ENCODE measurements around the gene MICU1. TPM values are rescaled to one million over a fixed set of nuclear protein-coding genes. Genes with fewer than 3 reads are reported as not detected.
"Not testable (repeated sequence)": the region's sequence is repeated elsewhere in the genome, so short reads cannot be mapped to it uniquely, and the experiment has no call there.

MICU1 gene
- polyA plus RNA-seq, 3 donors = 73.1 to 80.7 (median 76.8) TPM

DNA sequence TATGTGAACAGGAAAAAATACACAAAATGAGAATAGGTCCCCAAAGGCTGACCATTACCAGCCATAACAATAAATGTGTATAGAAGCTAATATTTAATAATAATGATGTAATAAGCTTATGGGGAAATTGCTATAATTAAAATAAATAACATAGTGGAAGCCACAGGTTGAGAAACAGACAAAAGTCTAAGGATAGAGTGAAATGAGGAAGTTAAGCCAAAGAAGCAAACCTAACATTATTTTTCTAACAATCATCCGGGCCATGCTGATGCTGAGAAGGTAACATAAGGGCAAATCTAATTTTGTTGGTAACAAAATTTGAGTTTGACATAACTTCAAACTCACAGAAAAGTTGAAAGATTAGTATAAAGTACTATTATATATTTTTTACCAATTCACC, 115.9 kb downstream of the MICU1 start:
- DNase-seq = no peak

DNA sequence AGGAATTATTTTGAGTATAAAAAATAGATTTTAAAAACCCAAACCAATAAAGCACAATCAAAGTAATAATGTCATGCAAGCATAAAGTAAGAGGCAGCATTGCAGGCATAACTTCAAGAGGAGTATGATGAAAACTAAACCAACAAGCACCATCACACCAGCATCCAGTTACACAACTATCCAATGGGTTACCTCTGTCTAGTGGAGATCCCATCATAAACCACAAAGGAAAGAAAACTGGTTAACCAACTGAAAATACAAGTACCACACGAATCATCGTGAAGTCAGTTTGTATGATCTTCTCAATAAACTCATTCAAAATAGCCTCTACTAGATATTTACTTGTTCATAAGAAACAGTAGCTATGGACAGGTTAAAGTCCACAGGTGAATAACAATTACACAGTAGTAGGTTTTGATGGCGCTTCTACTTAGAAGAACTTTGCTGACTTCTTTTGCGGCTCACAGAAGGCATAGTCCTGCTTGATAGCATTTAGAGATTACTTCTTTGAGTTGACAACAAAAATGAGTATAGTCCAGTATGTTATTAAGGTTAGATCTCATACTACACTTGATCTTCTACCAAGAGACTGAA, 116.6 kb downstream of the MICU1 start:
- DNase-seq = no peak

DNA sequence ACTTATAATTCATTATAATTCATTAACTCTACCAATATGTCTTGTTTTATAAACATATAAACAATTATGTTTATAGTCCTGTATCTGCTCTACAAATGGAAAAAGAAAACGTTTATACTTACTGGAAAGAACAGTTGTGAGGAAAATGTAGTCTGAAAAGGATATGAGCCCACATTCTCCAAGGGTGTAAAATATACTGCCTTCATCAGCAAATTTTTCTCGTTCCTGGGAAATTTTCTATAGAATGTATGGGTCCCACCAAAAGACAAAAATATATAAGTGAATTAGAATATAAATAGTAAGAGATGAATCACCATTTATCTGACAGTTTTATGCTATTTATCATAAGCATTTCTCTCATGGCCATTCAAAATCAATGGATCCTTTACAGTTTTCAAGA, 117.8 kb downstream of the MICU1 start:
- no peak for DNase-seq

DNA sequence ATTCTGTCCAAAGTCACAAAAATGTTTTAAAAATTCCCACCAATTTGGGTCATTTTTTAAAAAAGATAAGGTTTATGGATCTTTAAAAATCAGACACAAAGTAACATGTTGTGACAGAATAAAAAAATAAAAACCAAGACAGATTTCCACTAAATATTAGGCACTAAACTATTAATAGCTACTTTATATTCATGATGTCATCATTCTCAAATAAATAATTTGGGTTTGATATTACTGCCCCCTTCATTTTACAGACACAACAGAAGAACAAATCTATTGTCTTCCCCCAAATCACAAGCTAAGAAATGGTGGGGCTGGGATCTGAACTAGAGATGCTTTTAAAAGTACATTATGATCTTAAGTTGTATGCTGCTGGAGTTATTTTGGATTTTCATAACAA, 119.4 kb downstream of the MICU1 start:
- no peak for DNase-seq

DNA sequence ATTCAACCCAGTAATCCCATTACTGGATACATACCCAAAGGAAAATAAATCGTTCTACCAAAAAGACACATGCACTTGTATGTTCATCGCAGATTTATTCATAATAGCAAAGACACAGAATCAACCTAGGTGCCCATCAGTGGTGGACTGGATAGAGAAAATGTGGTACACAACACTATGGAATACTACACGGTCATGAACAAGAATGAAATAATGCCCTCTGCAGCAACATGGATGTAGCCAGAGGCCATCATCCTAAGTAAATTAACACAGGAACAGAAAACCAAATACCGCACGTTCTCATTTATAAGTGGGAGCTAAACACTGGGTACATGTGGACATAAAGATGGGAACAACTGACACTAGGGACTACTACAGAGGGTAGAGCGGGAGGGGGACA, 120.4 kb downstream of the MICU1 start:
- DNase-seq = no peak

DNA sequence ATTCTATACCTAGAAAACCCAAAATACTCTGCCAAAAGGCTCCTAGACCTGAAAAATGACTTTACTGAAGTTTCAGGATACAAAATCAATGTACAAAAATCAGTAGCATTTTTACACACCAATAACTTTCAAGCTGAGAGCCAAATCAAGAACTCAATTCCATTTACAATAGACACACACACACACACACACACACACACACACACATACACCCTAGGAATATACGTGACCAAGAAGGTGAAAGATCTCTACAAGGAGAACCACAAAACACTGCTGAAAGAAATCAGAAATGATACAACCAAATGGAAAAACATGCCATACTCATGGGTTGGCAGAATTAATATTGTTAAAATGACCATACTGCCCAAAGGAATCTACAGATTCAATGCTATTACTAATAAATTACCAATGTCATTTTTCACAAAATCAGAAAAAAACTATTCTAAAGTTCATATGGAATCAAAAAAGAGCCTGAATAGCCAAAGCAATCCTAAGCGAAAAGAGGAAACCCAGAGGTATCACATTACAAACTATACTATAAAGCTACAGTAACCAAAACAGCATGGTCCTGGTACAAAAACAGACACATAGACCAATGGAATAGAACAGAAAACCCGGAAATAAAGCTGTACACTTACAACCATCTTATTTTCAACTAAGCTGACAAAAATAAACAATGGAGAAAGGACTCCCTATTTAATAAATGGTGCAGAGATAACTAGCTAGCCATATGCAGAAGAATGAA, 122.0 kb downstream of the MICU1 start:
- no peak for DNase-seq

DNA sequence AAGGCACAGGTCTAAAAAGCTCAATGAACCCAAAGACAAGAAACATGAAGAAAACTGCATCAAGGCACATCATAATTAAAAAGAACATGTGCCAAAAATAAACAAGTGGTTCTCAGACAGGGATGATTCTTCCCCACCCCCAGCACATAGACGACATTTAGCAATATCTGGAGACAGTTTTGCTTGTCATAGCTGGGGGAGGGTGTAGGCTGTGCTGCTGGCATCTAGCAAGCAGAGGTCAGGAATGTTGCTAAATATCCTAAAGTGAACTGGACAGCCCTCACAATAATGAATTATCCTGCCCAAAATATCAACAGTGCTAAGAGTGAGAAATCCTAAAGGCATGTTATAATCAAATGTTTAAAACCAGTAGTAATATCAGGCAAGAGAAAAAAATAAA, 122.6 kb downstream of the MICU1 start:
- no peak for DNase-seq

DNA sequence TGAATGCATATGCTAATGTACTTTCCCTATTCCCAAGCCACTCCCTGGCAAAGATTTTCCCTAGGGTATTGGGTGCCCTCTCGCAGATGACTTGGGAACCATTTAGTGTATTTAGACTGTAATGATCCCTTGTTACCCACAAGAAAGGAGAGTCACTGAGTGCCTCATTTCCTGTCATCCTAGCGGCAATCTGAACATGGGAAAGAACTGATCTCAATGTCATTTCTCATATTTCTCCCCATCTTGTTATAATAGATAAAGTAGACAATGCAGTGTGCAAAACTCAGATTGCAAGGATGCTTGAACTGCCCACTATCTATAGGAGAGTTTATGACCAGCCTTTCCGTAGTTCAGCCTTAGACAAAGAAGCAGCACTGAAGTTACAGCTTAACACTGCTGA, 123.3 kb downstream of the MICU1 start:
- DNase-seq = no peak

DNA sequence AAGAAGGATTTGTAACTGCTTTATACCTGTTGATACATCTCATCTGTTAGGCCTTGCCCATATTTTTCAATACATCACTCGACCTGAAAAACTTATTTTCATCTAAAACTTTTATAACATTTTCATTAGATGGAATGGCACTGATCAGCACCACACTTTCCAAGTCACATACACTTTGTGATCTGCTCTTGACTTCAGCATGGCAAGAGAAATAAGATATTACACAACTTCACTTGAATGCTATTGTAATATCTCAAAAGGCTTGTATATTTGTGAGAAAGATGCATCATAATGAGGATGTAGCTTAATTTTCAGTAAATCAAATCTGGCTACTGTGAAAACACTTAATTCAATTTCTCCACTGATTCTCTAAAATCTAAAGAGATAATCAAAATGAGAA, 126.2 kb downstream of the MICU1 start:
- DNase-seq = no peak

DNA sequence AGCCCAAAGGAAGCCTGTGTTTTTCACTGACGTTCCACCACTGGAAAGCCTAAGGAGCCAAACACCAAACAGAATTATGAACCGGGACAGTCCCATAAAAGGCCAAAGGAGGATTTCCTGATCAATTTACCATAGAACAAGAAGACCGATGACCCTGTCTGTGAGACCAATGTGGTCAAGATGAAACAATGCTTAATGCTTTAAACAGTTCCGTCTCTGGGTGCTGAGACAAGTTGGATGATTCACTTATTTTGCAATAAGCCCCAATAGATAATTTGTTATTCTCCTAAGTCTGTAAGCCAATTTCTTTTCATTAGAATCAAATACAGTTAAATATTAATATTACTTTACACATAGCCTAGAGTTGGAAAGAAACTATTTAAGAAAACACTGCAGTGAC, 134.9 kb downstream of the MICU1 start:
- no peak for DNase-seq

DNA sequence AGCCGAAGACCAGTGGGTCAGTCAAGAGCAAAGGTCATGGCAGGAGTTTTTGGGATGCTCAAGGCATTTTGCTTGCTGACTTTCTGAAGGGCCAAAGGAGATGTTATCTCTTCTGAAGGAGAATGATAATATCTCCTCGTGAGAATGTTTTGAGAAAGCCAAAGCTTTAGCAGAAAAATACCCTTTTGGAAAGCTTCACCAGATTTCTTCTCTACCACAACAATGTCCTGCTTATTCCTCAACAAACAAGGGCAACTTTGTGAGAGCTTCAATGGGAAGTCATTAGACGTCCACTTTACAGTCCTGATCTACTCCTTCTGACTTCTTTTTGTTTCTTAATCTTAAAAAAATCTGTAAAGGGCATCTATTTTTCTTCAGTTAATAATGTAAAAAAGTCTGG, 138.4 kb downstream of the MICU1 start:
- no peak for DNase-seq

DNA sequence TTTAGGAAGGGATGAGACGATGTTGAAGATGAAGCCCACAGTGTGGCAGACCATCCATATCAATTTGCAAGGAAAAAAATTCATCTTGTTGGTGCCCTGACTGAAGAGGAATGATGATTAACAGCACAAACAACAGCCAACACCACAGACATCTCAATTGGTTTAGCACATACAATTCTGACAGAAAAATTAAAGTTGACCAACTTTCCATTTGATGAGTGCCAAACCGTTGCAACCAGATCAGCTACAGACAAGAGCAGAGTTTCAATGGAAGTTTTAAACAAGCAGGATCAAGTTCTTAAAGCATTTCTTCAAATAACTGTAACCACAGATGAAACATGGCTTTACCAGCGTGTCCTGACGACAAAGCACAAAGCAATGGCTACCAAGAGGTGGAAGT, 138.8 kb downstream of the MICU1 start:
- no peak for DNase-seq

DNA sequence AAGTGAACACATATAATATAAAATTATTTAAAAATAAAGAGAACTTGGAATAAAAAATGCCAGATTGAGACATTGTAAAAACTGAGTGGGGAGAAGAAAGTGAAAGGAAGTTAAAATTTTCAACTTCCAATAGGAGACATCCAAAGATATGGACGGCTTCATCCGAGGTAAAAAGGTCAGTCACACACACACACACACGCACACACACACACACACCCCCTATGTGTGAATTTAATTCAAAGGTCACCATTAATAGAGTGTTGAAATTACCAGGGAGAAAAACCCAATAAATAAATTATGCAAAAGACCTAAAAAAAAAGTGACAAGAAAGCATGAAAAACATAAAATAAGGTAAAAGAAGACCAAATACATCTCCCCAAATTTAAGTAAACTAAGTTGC, 140.2 kb downstream of the MICU1 start:
- DNase-seq = no peak

DNA sequence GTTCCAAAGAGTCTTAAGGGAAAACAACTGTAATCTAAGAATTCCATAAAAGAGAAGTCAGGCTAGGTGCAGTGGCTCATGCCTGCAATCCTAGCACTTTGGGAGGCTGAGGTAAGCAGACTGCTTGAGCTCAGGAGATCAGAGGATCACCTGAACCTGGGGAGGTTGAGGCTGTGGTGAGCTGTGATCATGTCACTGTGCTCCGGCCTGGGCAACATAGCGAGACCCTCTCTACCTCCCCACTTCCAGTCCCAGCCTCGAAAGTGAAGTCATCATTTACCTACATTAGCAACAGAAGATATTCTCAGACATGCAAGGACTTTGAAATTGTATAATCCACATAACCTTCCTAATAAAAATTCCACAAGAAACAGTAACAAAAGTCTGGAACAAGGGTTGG, 141.4 kb downstream of the MICU1 start:
- DNase-seq = no peak

DNA sequence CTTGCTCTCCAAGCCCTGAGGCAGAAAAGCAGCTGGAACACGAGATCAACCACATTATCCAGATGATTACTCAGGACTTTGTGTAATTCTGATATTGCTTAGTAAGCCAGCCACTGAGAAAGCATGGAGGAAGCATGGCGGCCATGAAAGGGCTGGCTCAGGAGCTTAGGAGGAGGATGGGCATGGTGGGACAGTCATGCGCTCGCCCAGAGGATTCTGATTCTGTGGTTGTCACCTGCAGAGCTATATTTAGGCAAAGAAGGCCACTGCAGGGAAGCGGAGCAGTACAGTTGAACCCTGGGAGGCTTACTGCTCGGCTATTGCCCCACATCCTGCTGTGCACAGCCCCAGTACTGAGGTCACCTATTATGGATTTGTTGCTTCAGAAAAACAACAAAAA, 142.4 kb downstream of the MICU1 start:
- no peak for DNase-seq

DNA sequence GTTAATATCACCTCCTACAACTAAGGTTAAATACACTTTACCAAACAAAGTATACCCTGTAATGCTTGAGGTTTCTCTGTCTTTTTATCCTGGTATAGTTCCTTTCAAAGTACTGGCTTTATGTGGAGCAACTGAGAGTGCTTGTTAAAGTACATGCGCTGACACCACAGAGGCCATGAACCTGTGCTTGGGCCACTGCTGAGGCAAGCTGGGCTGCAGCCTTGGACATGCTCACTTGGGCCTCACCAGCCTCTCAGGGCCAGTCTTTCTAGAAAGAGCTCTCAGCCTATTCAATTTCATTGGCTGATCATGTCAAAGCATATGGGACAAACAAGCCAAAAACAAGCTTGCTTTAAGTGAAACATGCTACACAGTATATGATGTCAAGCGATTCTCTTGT, 145.0 kb downstream of the MICU1 start:
- DNase-seq = no peak

DNA sequence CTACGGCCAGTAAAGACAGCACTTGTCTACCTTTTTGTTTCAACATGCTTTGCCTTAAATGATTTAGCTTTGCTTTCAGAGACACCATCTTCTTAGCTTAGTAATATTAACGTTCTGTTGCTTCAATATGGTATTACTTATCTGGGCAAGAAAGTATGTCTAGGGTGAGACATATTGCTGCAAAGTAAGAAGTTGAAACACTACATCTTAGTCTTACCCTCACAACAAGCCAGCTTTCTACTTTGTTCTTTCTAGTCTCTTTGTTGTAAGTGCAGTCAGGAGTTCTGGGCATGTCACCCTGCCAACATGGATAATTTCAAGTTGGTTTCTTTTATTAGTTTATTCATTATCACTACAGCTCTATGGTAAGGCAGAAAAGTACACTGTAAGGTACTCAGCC, 148.4 kb downstream of the MICU1 start:
- no peak for DNase-seq

DNA sequence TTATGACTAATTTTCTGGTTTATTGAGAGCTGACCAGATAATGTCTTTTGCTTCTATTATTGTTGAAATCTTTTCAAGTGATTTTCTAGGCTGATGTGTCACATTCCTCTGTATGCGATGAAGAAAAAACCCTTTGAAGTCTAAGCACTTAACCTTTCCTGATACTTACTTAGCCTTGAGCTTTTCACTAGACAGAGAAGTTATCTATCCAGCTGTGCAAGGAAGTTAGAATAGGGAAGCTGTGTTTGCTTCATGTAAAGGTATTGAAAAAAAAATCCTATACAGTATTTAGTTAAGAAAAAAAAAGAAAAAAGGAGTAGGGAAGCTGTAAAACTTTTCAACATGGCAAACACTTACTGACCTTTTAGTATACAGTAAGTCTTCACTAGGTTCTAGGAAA, 153.6 kb downstream of the MICU1 start:
- DNase-seq = no peak

DNA sequence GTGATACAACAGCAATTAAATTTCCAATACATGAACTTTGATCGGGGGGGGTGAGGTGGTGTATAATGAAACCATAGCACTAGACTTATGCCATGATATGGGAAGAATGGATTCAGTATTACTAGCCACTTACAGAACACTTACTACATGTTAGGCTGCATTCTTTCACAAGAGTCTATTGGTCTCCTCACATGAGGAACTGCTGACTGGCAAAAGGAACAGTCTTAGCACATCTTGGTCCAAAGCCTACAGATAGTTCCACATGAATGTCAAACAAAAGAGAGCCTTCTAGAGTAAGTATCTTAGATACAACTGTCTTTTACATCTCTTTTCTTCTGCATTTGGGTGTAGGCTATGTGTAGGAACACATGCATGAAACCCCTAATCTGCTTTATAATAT, 155.2 kb downstream of the MICU1 start:
- no peak for DNase-seq

DNA sequence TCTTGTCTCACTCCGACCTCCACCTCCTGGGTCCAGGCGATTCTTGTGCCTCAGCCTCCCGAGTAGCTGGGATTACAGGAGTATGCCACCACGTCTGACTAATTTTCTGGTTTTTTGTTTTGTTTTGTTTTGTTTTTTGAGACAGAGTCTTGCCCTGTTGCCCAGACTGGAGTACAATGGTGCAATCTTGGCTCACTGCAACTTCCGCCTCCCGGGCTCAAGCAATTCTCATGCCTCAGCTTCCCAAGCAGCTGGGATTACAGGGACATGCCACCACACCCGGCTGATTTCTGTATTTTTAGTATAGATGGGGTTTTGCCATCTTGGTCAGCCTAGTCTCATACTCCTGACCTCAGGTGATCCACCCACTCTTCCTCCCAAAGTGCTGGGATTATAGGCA, 158.8 kb downstream of the MICU1 start:
- DNase-seq = not testable (repeated sequence)

DNA sequence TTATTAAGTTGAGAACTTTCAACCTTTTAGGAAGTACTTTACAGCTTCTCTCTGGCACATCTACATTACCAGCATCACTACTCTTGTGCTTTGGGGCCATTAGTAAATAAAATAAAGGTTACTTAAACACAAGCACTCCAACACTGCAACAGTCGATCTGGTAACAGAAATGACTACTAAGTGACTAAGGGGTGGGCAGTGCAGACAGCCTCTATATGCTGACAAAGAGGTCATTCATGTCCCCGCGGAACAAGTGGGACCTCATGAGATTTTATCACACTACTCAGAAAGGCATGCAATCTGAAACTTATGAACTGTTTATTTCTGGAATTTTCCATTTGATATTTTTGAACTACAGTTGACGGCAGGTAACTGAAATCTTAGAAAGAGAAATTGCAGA, 159.9 kb downstream of the MICU1 start:
- DNase-seq = no peak

DNA sequence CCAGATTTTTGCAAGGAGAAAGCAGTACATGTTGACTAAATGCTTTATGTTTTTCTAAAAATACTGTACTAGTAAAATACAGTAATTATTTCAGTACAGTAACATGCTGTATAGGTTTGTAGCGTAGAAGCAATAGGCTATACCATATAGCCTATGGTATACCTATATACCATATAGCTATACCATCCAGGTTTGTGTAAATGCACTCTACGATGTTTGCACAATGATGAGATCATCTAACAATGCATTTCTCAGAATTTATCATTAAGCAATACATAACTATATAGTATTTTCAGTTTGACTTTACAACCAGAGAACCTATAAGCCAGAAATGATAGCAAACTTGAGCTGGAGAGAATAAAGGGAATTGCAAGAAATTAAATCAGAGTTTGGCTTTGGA, 161.4 kb downstream of the MICU1 start:
- no peak for DNase-seq

DNA sequence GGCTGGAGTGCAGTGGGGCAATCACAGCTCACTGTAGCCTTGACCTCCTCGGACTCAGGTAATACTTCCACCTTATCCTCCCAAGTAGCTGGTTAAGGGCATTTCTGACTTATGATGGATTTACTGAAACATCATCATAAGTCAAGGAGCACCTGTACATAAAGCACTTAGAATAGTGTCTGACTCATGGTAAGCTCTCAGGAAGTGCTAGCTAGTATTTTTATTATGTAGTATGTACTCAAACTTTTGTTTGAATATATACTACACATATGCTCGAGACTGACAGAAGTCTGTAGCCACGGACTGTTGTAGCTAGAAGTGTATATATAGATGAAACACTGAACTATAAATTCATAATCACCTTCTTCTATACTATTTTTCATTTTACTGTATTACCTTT, 163.6 kb downstream of the MICU1 start:
- no peak for DNase-seq

DNA sequence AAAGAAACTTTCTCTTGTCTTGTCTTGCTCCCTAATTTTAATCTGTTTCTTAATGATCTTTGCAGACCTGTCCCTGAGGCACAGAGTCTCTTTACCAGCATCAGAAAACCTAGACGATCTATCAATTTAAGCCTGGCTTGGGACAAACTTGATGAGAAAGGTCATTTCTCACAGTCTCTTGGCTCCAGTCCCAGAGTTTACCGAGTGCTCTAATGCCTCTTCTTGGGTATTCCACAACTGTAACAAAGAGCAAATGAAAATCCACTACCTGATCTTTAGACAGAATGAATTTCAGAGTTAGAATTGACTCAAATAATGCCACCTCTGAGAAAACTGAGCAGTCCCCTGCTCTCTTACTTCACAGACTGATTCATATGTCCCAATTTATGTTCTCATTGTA, 164.8 kb downstream of the MICU1 start:
- DNase-seq = no peak

Measured in renal pelvis (tissue), 4 donors.